Lower leg skin (tissue), 3 donors: ENCODE results near the gene MX1.

Source experiments
- CTCF ChIP-seq, 3 donors: fragments of 450-650 bp; IDR thresholded peaks; one replicate each; pipeline ENCODE4 v1.5.1; 2016; ENCODE audit warnings: antibody characterized with exemption in 3 of 3, mild to moderate bottlenecking in 3 of 3, moderate library complexity in 2 of 3
- POLR2A ChIP-seq, 2 donors: fragments of 450-650 bp; IDR thresholded peaks; one replicate each; pipeline ENCODE4 v1.6.1; 2016 to 2017; ENCODE audit warnings: antibody characterized with exemption in 2 of 2, mild to moderate bottlenecking in 1 of 2, moderate library complexity in 1 of 2

GRCh38 chr21:41482980-41483379 lies 56.9 kb downstream of the MX1 start:
- TF ChIP-seq CTCF (IDR thresholded peaks at IDR 0.05) (no peak), POLR2A (IDR thresholded peaks at IDR 0.05) (no peak)
